HepG2 (cell line): Measurements from ENCODE around the gene ZNF625. TPM values are rescaled to one million over a fixed set of nuclear protein-coding genes. Genes with fewer than 3 reads are reported as not detected.

Experiments used
- ASH2L ChIP-seq: fragments of 300-600, 200-600 bp; sonication (generic); IDR thresholded peaks from 2 replicates; pipeline ENCODE4 v1.7.0; 2017; ENCODE audit warnings: low read depth, mild to moderate bottlenecking, moderate library complexity, mixed read lengths, low read length; ENCODE audit not compliant: insufficient read length
- BRF2 ChIP-seq: sonication (generic); formaldehyde crosslinking; IDR thresholded peaks from 2 replicates; pipeline ENCODE4 v1.8.1; 2022; ENCODE audit warnings: mild to moderate bottlenecking, missing genetic modification reagents
- CEBPG ChIP-seq: IDR thresholded peaks from 2 replicates; pipeline ENCODE4 v1.6.1; 2016
- CHCHD3 ChIP-seq: sonication (generic); formaldehyde crosslinking; IDR thresholded peaks from 2 replicates; pipeline ENCODE4 v1.8.0; 2022; ENCODE audit warnings: mild to moderate bottlenecking, missing genetic modification reagents, moderate library complexity
- FOXM1 ChIP-seq: sonication (generic); formaldehyde crosslinking; IDR thresholded peaks from 2 replicates; pipeline ENCODE4 v1.5.0; 2020; ENCODE audit warnings: missing genetic modification reagents
- GFI1 ChIP-seq: sonication (generic); formaldehyde crosslinking; IDR thresholded peaks from 2 replicates; pipeline ENCODE4 v1.5.0; 2020; ENCODE audit warnings: missing genetic modification reagents, mild to moderate bottlenecking, borderline replicate concordance
- HDAC6 ChIP-seq: fragments of 200-600 bp; sonication (generic); IDR thresholded peaks from 2 replicates; pipeline ENCODE4 v1.7.0; 2017; ENCODE audit warnings: mild to moderate bottlenecking, antibody characterized with exemption, low read length, low read depth
- HIC2 ChIP-seq: sonication (generic); formaldehyde crosslinking; IDR thresholded peaks from 2 replicates; pipeline ENCODE4 v1.9.0; 2022; ENCODE audit warnings: low read depth, missing genetic modification reagents
- HMGXB4 ChIP-seq, 2 experiments: sonication (generic) in 1 of 2; formaldehyde crosslinking in 1 of 2; IDR thresholded peaks; 2 replicates each; pipeline versions ENCODE4 v1.4.0 to v1.6.1; 2018 to 2020; ENCODE audit warnings: missing genetic modification reagents in 2 of 2, borderline replicate concordance in 1 of 2, low read depth in 1 of 2, mild to moderate bottlenecking in 1 of 2, missing biosample characterization in 1 of 2
- LBX2 ChIP-seq: sonication (generic); formaldehyde crosslinking; IDR thresholded peaks from 2 replicates; pipeline ENCODE4 v1.5.0; 2020; ENCODE audit warnings: missing genetic modification reagents, mild to moderate bottlenecking, borderline replicate concordance
- MXD4 ChIP-seq: IDR thresholded peaks from 2 replicates; pipeline ENCODE4 v1.6.1; 2016; ENCODE audit warnings: mild to moderate bottlenecking, missing biosample characterization, missing genetic modification reagents
- NFATC3 ChIP-seq: sonication (generic); formaldehyde crosslinking; IDR thresholded peaks from 2 replicates; pipeline ENCODE4 v1.5.1; 2020; ENCODE audit warnings: mild to moderate bottlenecking, missing genetic modification reagents
- NR1H2 ChIP-seq: sonication (generic); formaldehyde crosslinking; IDR thresholded peaks from 2 replicates; pipeline ENCODE4 v1.8.1; 2022; ENCODE audit warnings: low read depth, missing genetic modification reagents, borderline replicate concordance
- PATZ1 ChIP-seq: sonication (generic); formaldehyde crosslinking; IDR thresholded peaks from 2 replicates; pipeline ENCODE4 v1.4.0; 2020; ENCODE audit warnings: missing genetic modification reagents
- SIN3A ChIP-seq: IDR thresholded peaks from 2 replicates; pipeline ENCODE4 v1.6.1; 2011; ENCODE audit warnings: low read depth, mild to moderate bottlenecking, control low read depth, low read length, borderline replicate concordance
- ZFY ChIP-seq: sonication (generic); formaldehyde crosslinking; IDR thresholded peaks from 2 replicates; pipeline ENCODE4 v1.4.0; 2020; ENCODE audit warnings: missing genetic modification reagents
- ZMYM4 ChIP-seq: sonication (generic); formaldehyde crosslinking; IDR thresholded peaks from 2 replicates; pipeline ENCODE4 v1.8.1; 2023; ENCODE audit warnings: mild to moderate bottlenecking, missing genetic modification reagents
- ZNF224 ChIP-seq: sonication (generic); formaldehyde crosslinking; IDR thresholded peaks from 2 replicates; pipeline ENCODE4 v1.5.0; 2020; ENCODE audit warnings: mild to moderate bottlenecking, missing genetic modification reagents
- ZNF331 ChIP-seq: sonication (generic); formaldehyde crosslinking; IDR thresholded peaks from 2 replicates; pipeline ENCODE4 v1.4.0; 2020; ENCODE audit warnings: missing genetic modification reagents
- ZNF34 ChIP-seq: sonication (generic); formaldehyde crosslinking; IDR thresholded peaks from 2 replicates; pipeline ENCODE4 v1.4.0; 2020; ENCODE audit warnings: mild to moderate bottlenecking, missing genetic modification reagents, borderline replicate concordance
- ZNF44 ChIP-seq: sonication (generic); formaldehyde crosslinking; IDR thresholded peaks from 2 replicates; pipeline ENCODE4 v1.5.1; 2020; ENCODE audit warnings: mild to moderate bottlenecking, missing genetic modification reagents
- polyA plus RNA-seq, 8 experiments: library from polyadenylated mRNA; depleted of rRNA in 3 of 8; stranded (reverse) in 7 of 8; unstranded in 1 of 8; fragments of >200 nt; fragmentation: Illumina TruSeq in 4 of 8; extraction: Trizol in 4 of 8; gene quantifications; 2 replicates each; pipeline versions ENCODE4 v1.2.1 to v1.2.3, GENCODE V29; 2011 to 2016; ENCODE audit warnings: low read depth in 4 of 8, missing spikeins in 1 of 8, mixed read lengths in 1 of 8; ENCODE audit not compliant: insufficient read depth in 1 of 8
- total RNA-seq, 5 experiments: library from RNA; depleted of rRNA; stranded (reverse); fragments of >200 nt; fragmentation: Illumina TruSeq; extraction: Trizol; gene quantifications; 2 replicates each; pipeline ENCODE4 v1.2.3, GENCODE V29; 2016; ENCODE audit warnings: low read depth in 1 of 5

ZNF625 gene
- total and polyA plus RNA-seq, 2 of the 13 experiments (the other 11 are each of a cell fraction or from before 2014, with no cell fraction given) = 1.7 to 12.2 TPM

GRCh38 chr19:12162882-12163806, 6.6 kb upstream of the ZNF625 start, which contains the start of gene ZNF136 (continued):
- TF ChIP-seq HIC2 (CRISPR knock-in tag) = no peak
- TF ChIP-seq HDAC6 = no peak
- peak; percentile 97 for TF ChIP-seq ASH2L
- no peak for TF ChIP-seq ZNF34 (CRISPR knock-in tag)
- TF ChIP-seq CEBPG (CRISPR knock-in tag) = no peak
- TF ChIP-seq ZNF44 (CRISPR knock-in tag) = peak; percentile 84; the same call in 1 of the 2 replicates
- TF ChIP-seq LBX2 (CRISPR knock-in tag) = 0 out of 2 replicates have a peak, but pooled peaks have one; percentile 28
- 0 out of 2 replicates have a peak, but pooled peaks have one; percentile 66 for TF ChIP-seq ZNF224 (CRISPR knock-in tag)
- peak; percentile 33 to 79; a peak in 3 of 4 replicates for TF ChIP-seq HMGXB4 (CRISPR knock-in tag; IDR thresholded peaks at IDR 0.05; ENCODE audit: borderline replicate concordance in 1 of 2, low read depth in 1 of 2)
- no peak for TF ChIP-seq FOXM1 (CRISPR knock-in tag)
- 0 out of 2 replicates have a peak, but pooled peaks have one; percentile 42 for TF ChIP-seq NR1H2
- TF ChIP-seq GFI1 (CRISPR knock-in tag) = peak; percentile 46; the same call in 1 of the 2 replicates
- TF ChIP-seq PATZ1 = 0 out of 2 replicates have a peak, but pooled peaks have one; percentile 37
- TF ChIP-seq NFATC3 = no peak
- no peak for TF ChIP-seq CHCHD3 (CRISPR knock-in tag)
- TF ChIP-seq MXD4 (CRISPR knock-in tag) = no peak; the same call in 1 of the 2 replicates
- 0 out of 2 replicates have a peak, but pooled peaks have one; percentile 23 for TF ChIP-seq BRF2 (CRISPR knock-in tag)
- TF ChIP-seq ZMYM4 = peak; percentile 86
- TF ChIP-seq SIN3A = peak; percentile 96
- peak; percentile 96 for TF ChIP-seq ZFY (CRISPR knock-in tag)
- TF ChIP-seq ZNF331 (CRISPR knock-in tag) = peak; percentile 62; the same call in 1 of the 2 replicates
